A549 (cell line): ENCODE results near the gene MYPOP. TPM values are rescaled to one million over a fixed set of nuclear protein-coding genes. Genes with fewer than 3 reads are reported as not detected.

ENCODE experiments used
- ATAC-seq, 2 experiments: fragments of 200-7000 bp in 1 of 2; fragments of >200 bp in 1 of 2; cut with Nextera tagmentation in 1 of 2; cut with Tn5 transposase in 1 of 2; 3 replicates each; pipeline versions ENCODE4 v1.8.0 to v1.9.1; 2018 to 2020; ENCODE audit warnings: mild to moderate bottlenecking in 1 of 2, moderate library complexity in 1 of 2
- CTCF ChIA-PET: fragments of 300-600 bp; sonication (Branson Sonifier 250); formaldehyde crosslinking; extraction: SDS; loops from one replicate; lab custom pipeline; 2021; ENCODE audit warnings: antibody characterized with exemption, inconsistent platforms; lab: Yijun Ruan, JAX
- POLR2A ChIA-PET: fragments of 350-600 bp; formaldehyde crosslinking; extraction: SDS; loops from one replicate; lab custom pipeline; 2021; ENCODE audit warnings: antibody characterized with exemption, inconsistent platforms; lab: Yijun Ruan, JAX
- DNase-seq, 2 experiments: peaks; one replicate each; pipeline versions ENCODE4 v3.0.0 to v3.0.0-alpha.2; 2011 to 2016; ENCODE audit warnings: low read depth in 1 of 2, low spot score in 1 of 2
- FAIRE-seq: peaks from 2 replicates; lab custom pipeline; 2011; peaks lifted over from hg19 to GRCh38; lab: Jason Lieb, UNC
- H3K27ac ChIP-seq, 2 experiments: fragments of >200 bp; sonication (Bioruptor Twin); formaldehyde crosslinking; 3 replicates each; pipeline ENCODE4 v1.5.1; 2016 to 2017
- H3K4me1 ChIP-seq: fragments of >200 bp; sonication (Bioruptor Twin); formaldehyde crosslinking; 3 replicates; pipeline ENCODE4 v1.6.1; 2016
- H3K4me2 ChIP-seq: fragments of >200 bp; sonication (Bioruptor Twin); formaldehyde crosslinking; 3 replicates; pipeline ENCODE4 v1.6.1; 2016
- H3K4me3 ChIP-seq: fragments of >200 bp; sonication (Bioruptor Twin); formaldehyde crosslinking; 3 replicates; pipeline ENCODE4 v1.5.1; 2016
- H3K9me3 ChIP-seq: fragments of >200 bp; sonication (Bioruptor Twin); formaldehyde crosslinking; 3 replicates; pipeline ENCODE4 v1.6.1; 2016
- EHF ChIP-seq: fragments of 250-450 bp; sonication (Bioruptor Pico); IDR thresholded peaks from 2 replicates; pipeline ENCODE4 v1.5.0; 2020; ENCODE audit warnings: mild to moderate bottlenecking
- FOSB ChIP-seq: fragments of 250-450 bp; sonication (Bioruptor Pico); IDR thresholded peaks from 2 replicates; pipeline ENCODE4 v1.5.0; 2020; ENCODE audit warnings: mild to moderate bottlenecking, moderate library complexity
- FOSL2 ChIP-seq, 2 experiments: fragments of 450-650 bp in 1 of 2; fragments of >200 bp in 1 of 2; sonication (Bioruptor Twin) in 1 of 2; formaldehyde crosslinking; IDR thresholded peaks; 2 replicates each; pipeline versions ENCODE4 v1.5.0 to v1.6.1; 2016 to 2020; ENCODE audit warnings: mild to moderate bottlenecking in 1 of 2, moderate library complexity in 1 of 2
- JUN ChIP-seq, 2 experiments: fragments of >200 bp; sonication (Bioruptor Twin); formaldehyde crosslinking; IDR thresholded peaks; 2 replicates in 1 of 2; 3 replicates in 1 of 2; pipeline ENCODE4 v1.6.1; 2016 to 2017
- KDM1A ChIP-seq: fragments of 200-600 bp; sonication (generic); IDR thresholded peaks from 2 replicates; pipeline ENCODE4 v1.6.1; 2016; ENCODE audit warnings: low read depth, mild to moderate bottlenecking
- KDM5A ChIP-seq: fragments of 200-600 bp; sonication (generic); IDR thresholded peaks from 2 replicates; pipeline ENCODE4 v1.6.1; 2016; ENCODE audit warnings: antibody characterized with exemption, mild to moderate bottlenecking
- MAFK ChIP-seq: fragments of 450-650 bp; IDR thresholded peaks from 2 replicates; pipeline ENCODE4 v1.6.1; 2014; ENCODE audit not compliant: partially characterized antibody
- NFE2L2 ChIP-seq: fragments of 150-350 bp; conservative IDR thresholded peaks from 2 replicates; pipeline ENCODE4 v1.6.1; 2014; ENCODE audit warnings: low read length
- NPAS2 ChIP-seq: fragments of 250-450 bp; sonication (Bioruptor Pico); IDR thresholded peaks from 2 replicates; pipeline ENCODE4 v1.8.0; 2022; ENCODE audit warnings: mild to moderate bottlenecking, moderate library complexity, borderline replicate concordance
- NR3C1 ChIP-seq: fragments of >200 bp; sonication (Bioruptor Twin); formaldehyde crosslinking; IDR thresholded peaks from 3 replicates; pipeline ENCODE4 v1.6.1; 2017
- PHF8 ChIP-seq: fragments of 200-600 bp; sonication (generic); IDR thresholded peaks from 2 replicates; pipeline ENCODE4 v1.6.1; 2016; ENCODE audit warnings: low read depth, mild to moderate bottlenecking, antibody characterized with exemption, moderate library complexity, borderline replicate concordance
- POLR2A ChIP-seq: IDR thresholded peaks from 2 replicates; pipeline ENCODE4 v1.6.1; 2012; ENCODE audit warnings: mild to moderate bottlenecking, low read length
- RAD21 ChIP-seq, 2 experiments: fragments of >200 bp in 1 of 2; sonication (Bioruptor Twin) in 1 of 2; formaldehyde crosslinking in 1 of 2; IDR thresholded peaks in 1 of 2; conservative IDR thresholded peaks in 1 of 2; 2 replicates in 1 of 2; 3 replicates in 1 of 2; pipeline ENCODE4 v1.6.1; 2012 to 2018; ENCODE audit warnings: inconsistent platforms in 1 of 2
- RARB ChIP-seq: fragments of 250-450 bp; sonication (Bioruptor Pico); IDR thresholded peaks from 2 replicates; pipeline ENCODE4 v1.8.0; 2021; ENCODE audit warnings: mild to moderate bottlenecking, moderate library complexity
- RCOR1 ChIP-seq: fragments of 150-350 bp; IDR thresholded peaks from 2 replicates; pipeline ENCODE4 v1.6.1; 2014; ENCODE audit warnings: antibody characterized with exemption, low read length, low read depth
- RNF2 ChIP-seq: fragments of 200-600 bp; sonication (generic); IDR thresholded peaks from 2 replicates; pipeline ENCODE4 v1.6.1; 2016; ENCODE audit warnings: low read depth, mild to moderate bottlenecking, antibody characterized with exemption, moderate library complexity, borderline replicate concordance
- SREBF2 ChIP-seq: fragments of 450-650 bp; IDR thresholded peaks from 2 replicates; pipeline ENCODE4 v1.6.1; 2014; ENCODE audit warnings: mild to moderate bottlenecking, moderate library complexity
- TFCP2L1 ChIP-seq: fragments of 250-450 bp; sonication (Bioruptor Pico); IDR thresholded peaks from 2 replicates; pipeline ENCODE4 v1.5.0; 2021; ENCODE audit warnings: mild to moderate bottlenecking
- ZC3H11A ChIP-seq: fragments of 450-650 bp; IDR thresholded peaks from 2 replicates; pipeline ENCODE4 v1.6.1; 2014; ENCODE audit warnings: antibody characterized with exemption, mild to moderate bottlenecking
- ZFP36 ChIP-seq: fragments of 450-650 bp; IDR thresholded peaks from 2 replicates; pipeline ENCODE4 v1.6.1; 2014; ENCODE audit warnings: borderline replicate concordance; ENCODE audit not compliant: partially characterized antibody
- ZNF302 ChIP-seq: fragments of 250-450 bp; sonication (Bioruptor Pico); IDR thresholded peaks from 2 replicates; pipeline ENCODE4 v1.9.0; 2021; ENCODE audit warnings: inconsistent platforms, mild to moderate bottlenecking, moderate library complexity
- WGBS: methylation state at CpG from one replicate; pipeline ENCODE4 v1.1.6; 2017; ENCODE audit errors: missing lambda C conversion rate; 5-methylcytosine and 5-hydroxymethylcytosine counted together
- polyA plus RNA-seq, 4 experiments: library from polyadenylated mRNA; depleted of rRNA in 3 of 4; stranded (reverse); fragments of >200 nt; fragmentation: RNase III in 1 of 4; extraction: RNeasy Plus Mini Kit Qiagen cat#74134 plus additional on column Dnase treatment in 1 of 4; gene quantifications; 2 replicates in 3 of 4; 3 replicates in 1 of 4; pipeline ENCODE4 v1.2.3, GENCODE V29; 2011 to 2017
- TF ChIP-seq, protein P1 (sequence below): fragments of 250-450 bp; sonication (Bioruptor Pico); IDR thresholded peaks from 2 replicates; pipeline ENCODE4 v1.5.0; 2021; ENCODE audit warnings: mild to moderate bottlenecking, moderate library complexity, borderline replicate concordance
- TF ChIP-seq, protein P2 (sequence below): fragments of >200 bp; sonication (Bioruptor Twin); formaldehyde crosslinking; IDR thresholded peaks from 3 replicates; pipeline ENCODE4 v1.6.1; 2016
- TF ChIP-seq, protein P3 (sequence below): fragments of 450-650 bp; IDR thresholded peaks from 2 replicates; pipeline ENCODE4 v1.6.1; 2014; ENCODE audit warnings: antibody characterized with exemption
- TF ChIP-seq, protein P4 (sequence below): IDR thresholded peaks from 2 replicates; pipeline ENCODE4 v1.6.1; 2012
- TF ChIP-seq, protein P5 (sequence below): fragments of >200 bp; sonication (Bioruptor Twin); formaldehyde crosslinking; IDR thresholded peaks from 2 replicates; pipeline ENCODE4 v1.6.1; 2016
- TF ChIP-seq, protein P6 (sequence below): fragments of 150-350 bp; IDR thresholded peaks from 2 replicates; pipeline ENCODE4 v1.6.1; 2014; ENCODE audit warnings: low read depth, mild to moderate bottlenecking, low read length
- TF ChIP-seq, protein P7 (sequence below): fragments of >200 bp; sonication (Bioruptor Twin); formaldehyde crosslinking; IDR thresholded peaks from 3 replicates; pipeline ENCODE4 v1.5.1; 2016

MYPOP gene
- polyA plus RNA-seq, 2 of the 4 experiments (the other 2 are of a cell fraction), result 2.1 to 10.5 TPM

DNA sequence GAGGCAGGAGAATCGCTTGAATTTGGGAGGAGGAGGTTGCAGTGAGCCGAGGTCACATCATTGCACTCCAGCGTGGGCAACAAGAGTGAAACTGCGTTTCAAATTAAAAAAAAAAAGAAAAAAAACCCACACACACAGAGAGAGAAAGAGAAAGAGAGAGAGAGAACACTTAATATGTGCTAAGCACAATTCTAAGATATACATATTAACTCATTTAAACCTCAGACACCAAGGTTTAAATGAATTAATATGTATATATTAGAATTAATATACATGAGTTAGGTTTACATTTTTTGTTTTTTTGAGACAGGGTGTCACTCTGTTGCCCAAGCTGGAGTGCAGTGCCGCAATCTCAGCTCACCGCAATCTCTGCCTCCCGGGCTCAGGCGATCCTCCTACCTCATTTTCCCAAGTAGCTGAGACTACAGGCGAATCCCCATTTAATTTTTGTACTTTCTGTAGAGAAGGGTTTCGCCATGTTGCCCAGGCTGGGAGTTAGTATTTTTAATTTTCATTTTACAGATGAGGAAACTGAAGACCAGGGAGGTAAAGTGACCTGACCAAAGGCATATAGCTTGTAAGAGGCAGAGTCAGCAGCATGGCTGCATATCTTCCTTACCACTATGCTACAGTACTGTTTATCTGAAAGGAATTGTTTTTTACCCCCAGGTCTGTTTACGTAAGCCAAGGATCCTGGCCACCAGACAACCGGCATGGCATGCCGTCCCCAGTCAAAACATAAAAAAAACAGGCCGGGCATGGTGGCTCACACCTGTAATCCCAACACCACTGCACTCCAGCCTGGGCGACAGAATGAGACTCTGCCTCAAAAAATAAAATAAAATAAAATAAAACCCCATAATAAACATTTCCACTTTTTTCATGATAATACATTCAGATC is 41.8 kb downstream of the MYPOP start:
- H3K9me3 ChIP-seq, result no peaks in the 10 kb centered on the region
- H3K27ac ChIP-seq, result peak overlapping the region in 1 of 2 experiments; percentile 16; a peak in 1 of 6 replicates
- POLR2A ChIA-PET, result no interaction called here
- DNase-seq (no peak), FAIRE-seq (no peak), ATAC-seq (no peak)
- H3K4me2 ChIP-seq, result peak overlapping the region; percentile 73
- CTCF ChIA-PET, result interaction anchor here (0.7 to 16.0 kb wide), 5 partner anchors 11 to 42 kb away, joined by 3 to 169 read pairs (median 18); no protein-coding TSS in a partner anchor
- WGBS, result 81% methylated on average over 15 of the region's 15 CpGs
- no peak overlapping the region for H3K4me3 ChIP-seq
- H3K4me1 ChIP-seq, result peaks cover 19% of the 10 kb centered on the region
- no peak for TF ChIP-seq MAFK
- no peak for TF ChIP-seq RCOR1
- no peak for TF ChIP-seq EHF (CRISPR knock-in tag)
- TF ChIP-seq, protein P1, sequence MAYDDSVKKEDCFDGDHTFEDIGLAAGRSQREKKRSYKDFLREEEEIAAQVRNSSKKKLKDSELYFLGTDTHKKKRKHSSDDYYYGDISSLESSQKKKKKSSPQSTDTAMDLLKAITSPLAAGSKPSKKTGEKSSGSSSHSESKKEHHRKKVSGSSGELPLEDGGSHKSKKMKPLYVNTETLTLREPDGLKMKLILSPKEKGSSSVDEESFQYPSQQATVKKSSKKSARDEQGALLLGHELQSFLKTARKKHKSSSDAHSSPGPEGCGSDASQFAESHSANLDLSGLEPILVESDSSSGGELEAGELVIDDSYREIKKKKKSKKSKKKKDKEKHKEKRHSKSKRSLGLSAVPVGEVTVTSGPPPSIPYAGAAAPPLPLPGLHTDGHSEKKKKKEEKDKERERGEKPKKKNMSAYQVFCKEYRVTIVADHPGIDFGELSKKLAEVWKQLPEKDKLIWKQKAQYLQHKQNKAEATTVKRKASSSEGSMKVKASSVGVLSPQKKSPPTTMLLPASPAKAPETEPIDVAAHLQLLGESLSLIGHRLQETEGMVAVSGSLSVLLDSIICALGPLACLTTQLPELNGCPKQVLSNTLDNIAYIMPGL, result no peak
- no peak for TF ChIP-seq NPAS2 (CRISPR knock-in tag)
- no peak for TF ChIP-seq PHF8
- TF ChIP-seq JUN (IDR thresholded peaks at IDR 0.05), result no peak
- no peak for TF ChIP-seq TFCP2L1 (CRISPR knock-in tag)
- TF ChIP-seq RNF2, result no peak
- no peak for TF ChIP-seq FOSB (CRISPR knock-in tag)
- TF ChIP-seq, protein P2, sequence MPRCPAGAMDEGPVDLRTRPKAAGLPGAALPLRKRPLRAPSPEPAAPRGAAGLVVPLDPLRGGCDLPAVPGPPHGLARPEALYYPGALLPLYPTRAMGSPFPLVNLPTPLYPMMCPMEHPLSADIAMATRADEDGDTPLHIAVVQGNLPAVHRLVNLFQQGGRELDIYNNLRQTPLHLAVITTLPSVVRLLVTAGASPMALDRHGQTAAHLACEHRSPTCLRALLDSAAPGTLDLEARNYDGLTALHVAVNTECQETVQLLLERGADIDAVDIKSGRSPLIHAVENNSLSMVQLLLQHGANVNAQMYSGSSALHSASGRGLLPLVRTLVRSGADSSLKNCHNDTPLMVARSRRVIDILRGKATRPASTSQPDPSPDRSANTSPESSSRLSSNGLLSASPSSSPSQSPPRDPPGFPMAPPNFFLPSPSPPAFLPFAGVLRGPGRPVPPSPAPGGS, result no peak
- no peak for TF ChIP-seq RAD21 (conservative IDR thresholded peaks at IDR 0.05 in 1 of 2, IDR thresholded peaks at IDR 0.05 in 1 of 2)
- TF ChIP-seq, protein P3, sequence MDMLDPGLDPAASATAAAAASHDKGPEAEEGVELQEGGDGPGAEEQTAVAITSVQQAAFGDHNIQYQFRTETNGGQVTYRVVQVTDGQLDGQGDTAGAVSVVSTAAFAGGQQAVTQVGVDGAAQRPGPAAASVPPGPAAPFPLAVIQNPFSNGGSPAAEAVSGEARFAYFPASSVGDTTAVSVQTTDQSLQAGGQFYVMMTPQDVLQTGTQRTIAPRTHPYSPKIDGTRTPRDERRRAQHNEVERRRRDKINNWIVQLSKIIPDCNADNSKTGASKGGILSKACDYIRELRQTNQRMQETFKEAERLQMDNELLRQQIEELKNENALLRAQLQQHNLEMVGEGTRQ, result no peak
- TF ChIP-seq KDM1A, result no peak

DNA sequence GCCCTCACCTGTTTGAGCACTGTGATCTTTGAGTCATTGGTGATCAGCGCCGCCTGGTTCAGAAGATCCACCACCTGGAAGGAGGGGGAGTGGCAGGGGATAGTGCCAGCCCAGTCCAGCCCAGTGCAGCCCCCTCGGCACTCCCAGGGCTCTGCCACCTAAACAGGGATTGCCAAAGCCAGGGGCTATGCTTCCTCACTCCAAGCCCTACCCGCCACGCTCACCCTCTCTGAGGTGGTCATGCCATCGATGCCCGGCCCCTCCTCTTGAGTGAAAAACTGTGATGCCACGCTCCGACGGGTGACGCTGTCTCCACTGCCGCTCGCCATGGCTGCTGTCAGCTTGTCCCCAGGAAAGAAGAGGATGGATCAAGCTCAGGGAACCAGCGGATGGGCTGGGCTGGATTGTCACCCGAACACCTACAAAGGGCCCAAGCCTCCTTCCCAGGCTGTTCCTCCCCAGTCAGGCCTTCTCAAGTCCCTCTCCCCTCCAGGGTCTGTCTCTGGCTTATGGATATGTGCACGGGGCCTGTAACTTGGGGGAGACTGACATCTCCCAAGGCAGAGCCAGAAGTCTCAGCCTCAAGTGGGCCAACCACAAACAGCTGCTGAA is 48.1 kb downstream of the MYPOP start:
- H3K4me1 ChIP-seq, result no peaks in the 10 kb centered on the region
- FAIRE-seq (no peak), DNase-seq (no peak), ATAC-seq (peak in 1 of 2 experiments; percentile 35; a peak in 2 of 6 replicates)
- no peak overlapping the region for H3K4me3 ChIP-seq
- ChIA-PET POLR2A (interaction anchor here (0.8 to 1.9 kb wide), 2 partner anchors 9 kb away, joined by 3 to 6 read pairs; partner anchors contain the start of gene SYMPK), CTCF (interaction anchor here (1.5 to 16.0 kb wide), 2 partner anchors 10 to 34 kb away, joined by 5 to 169 read pairs; partner anchors contain the start of gene FOXA3)
- no peak overlapping the region for H3K4me2 ChIP-seq
- H3K9me3 ChIP-seq, result no peaks in the 10 kb centered on the region
- no peak overlapping the region for H3K27ac ChIP-seq
- 96% methylated on average over 16 of the region's 16 CpGs for WGBS
- TF ChIP-seq, protein P4, sequence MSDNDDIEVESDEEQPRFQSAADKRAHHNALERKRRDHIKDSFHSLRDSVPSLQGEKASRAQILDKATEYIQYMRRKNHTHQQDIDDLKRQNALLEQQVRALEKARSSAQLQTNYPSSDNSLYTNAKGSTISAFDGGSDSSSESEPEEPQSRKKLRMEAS, result no peak
- TF ChIP-seq TFCP2L1 (CRISPR knock-in tag) (no peak), KDM5A (no peak), ZNF302 (no peak), RARB (CRISPR knock-in tag) (no peak), NR3C1 (no peak), FOSL2 (IDR thresholded peaks at IDR 0.05) (no peak), FOSL2 (CRISPR knock-in tag; IDR thresholded peaks at IDR 0.05) (no peak), SREBF2 (no peak), POLR2A (no peak), NFE2L2 (no peak), ZC3H11A (no peak), FOSB (CRISPR knock-in tag) (no peak), KDM1A (no peak), ZFP36 (no peak)
- TF ChIP-seq, protein P5, sequence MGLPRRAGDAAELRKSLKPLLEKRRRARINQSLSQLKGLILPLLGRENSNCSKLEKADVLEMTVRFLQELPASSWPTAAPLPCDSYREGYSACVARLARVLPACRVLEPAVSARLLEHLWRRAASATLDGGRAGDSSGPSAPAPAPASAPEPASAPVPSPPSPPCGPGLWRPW, result no peak
- TF ChIP-seq, protein P6, sequence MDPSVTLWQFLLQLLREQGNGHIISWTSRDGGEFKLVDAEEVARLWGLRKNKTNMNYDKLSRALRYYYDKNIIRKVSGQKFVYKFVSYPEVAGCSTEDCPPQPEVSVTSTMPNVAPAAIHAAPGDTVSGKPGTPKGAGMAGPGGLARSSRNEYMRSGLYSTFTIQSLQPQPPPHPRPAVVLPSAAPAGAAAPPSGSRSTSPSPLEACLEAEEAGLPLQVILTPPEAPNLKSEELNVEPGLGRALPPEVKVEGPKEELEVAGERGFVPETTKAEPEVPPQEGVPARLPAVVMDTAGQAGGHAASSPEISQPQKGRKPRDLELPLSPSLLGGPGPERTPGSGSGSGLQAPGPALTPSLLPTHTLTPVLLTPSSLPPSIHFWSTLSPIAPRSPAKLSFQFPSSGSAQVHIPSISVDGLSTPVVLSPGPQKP, result no peak
- TF ChIP-seq, protein P7, sequence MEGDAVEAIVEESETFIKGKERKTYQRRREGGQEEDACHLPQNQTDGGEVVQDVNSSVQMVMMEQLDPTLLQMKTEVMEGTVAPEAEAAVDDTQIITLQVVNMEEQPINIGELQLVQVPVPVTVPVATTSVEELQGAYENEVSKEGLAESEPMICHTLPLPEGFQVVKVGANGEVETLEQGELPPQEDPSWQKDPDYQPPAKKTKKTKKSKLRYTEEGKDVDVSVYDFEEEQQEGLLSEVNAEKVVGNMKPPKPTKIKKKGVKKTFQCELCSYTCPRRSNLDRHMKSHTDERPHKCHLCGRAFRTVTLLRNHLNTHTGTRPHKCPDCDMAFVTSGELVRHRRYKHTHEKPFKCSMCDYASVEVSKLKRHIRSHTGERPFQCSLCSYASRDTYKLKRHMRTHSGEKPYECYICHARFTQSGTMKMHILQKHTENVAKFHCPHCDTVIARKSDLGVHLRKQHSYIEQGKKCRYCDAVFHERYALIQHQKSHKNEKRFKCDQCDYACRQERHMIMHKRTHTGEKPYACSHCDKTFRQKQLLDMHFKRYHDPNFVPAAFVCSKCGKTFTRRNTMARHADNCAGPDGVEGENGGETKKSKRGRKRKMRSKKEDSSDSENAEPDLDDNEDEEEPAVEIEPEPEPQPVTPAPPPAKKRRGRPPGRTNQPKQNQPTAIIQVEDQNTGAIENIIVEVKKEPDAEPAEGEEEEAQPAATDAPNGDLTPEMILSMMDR, result no peak
